ENCODE results near the gene RAB42. TPM values are rescaled to one million over a fixed set of nuclear protein-coding genes. Genes with fewer than 3 reads are reported as not detected.

Gene RAB42, protein sequence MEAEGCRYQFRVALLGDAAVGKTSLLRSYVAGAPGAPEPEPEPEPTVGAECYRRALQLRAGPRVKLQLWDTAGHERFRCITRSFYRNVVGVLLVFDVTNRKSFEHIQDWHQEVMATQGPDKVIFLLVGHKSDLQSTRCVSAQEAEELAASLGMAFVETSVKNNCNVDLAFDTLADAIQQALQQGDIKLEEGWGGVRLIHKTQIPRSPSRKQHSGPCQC
- total RNA-seq, result 5.5 and 5.8 TPM in 2 replicates

DNA sequence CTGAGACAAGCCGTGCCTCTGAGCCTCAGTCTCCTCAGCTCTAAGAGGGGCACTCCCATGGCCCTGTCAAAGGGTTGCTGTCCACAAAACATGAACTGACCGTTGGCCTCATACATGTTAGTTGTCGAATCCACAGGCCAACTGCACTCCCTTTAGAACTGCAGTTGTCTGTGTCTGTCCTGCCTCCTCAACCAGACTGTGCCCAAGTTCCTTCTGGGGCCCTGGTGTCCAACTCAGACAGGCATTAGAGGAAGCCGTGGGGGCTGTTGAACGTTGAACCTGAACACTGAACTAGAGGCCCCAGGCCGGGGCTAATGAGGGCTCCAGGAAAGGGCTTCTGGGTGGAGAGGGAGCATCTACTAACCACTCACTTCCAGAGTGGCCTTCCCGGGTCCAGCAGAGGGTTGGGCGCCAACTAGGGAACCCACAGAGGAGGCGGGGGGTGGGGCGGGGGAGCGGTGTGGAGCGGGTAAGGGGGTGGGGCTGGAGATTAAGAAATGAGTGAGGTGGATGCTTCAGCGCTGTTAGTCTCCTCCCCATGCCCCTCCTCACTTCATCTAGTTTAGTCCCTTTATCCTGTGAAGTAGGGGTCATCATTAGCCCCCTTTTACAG is at the start of gene RAB42:
TSS of gene RAB42 (plus strand) at position 558 of the 613 bp plus-strand sequence. CDS start 247 bp downstream, outside the sequence.

DNA sequence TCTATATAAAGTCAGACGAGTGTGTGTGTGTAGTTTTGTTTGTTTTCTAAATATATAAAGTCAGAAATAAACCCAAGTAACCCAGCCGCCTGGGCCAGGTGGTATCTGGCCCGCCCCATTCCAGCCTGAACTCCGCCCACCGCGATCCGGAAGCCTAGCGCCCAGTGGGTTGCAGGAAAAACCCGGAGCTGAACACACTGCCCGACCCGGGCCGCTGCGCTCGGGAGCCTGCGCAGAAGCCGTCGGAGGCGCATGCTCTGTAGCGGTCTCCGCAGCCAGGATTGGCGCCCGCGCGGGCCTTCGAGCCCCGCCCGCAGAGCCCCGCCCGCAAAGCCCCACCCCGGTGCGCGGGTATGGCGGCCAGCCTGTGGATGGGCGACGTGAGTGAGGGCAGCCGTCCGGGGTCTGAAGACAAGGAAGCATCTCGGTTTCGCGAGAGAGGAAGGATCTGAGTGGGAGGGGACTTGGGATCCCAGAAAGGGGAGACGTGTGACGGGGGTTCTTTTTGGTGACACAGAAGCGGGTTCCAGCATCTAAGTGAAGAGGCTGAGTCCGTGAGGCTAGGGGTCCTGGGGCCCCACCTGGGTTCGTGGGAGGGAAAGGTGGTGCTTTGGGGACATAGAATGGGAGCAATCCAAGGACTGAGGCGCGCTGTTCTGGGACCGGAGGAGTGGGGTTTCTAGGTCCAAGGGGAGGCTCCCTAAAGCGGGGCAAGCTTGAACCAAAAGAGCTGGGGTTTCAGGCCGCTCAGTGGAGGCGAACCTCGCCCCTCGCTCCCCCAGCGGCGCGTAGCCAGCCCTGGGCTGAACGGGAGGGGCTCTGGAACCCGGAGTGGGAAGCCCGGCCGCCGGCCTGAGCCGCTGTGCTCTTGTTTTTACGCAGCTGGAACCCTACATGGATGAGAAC is 39.1 kb upstream of the RAB42 start, which contains the start of gene TRNAU1AP:
TSS of gene TRNAU1AP (plus strand) at position 328 of the 906 bp plus-strand sequence. CDS start at position 354, 26 bp downstream.

DNA sequence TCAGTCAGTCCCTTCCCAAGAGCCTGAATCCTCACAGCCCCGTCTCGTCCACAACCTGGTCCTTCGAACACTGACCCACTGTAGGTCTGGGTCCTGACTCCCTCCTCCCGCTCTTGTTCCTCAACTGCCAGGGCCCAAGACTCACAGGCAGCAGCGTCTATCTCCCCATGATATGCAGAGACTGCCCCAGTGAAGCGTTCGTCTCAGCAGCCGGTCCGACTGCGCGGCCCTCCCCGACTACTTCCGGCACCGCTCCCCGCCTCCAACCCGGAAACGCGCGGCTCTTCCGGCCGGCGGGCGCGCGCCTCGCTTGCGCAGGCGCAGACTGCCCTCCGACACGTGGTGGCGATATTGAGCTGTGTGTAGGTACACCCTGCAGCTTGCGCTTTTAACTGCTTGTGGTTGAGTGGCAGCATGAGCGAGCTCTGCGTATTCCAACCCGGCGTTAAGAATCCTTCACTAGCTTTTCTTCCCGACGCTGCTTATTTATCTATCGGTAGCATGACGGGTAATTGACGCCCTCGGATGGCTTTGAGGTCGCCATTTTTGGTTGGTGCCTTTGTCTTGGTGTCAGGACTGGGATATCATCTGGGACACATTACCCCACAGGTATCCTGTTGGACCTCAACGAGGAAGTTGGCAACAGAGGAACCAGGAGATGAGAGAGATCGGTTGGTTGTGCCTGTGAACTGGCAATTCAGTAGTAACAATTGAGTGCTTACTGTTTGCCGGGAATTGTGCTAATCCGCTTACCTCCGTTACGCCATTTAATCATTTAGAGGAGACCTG is 51.0 kb downstream of the RAB42 start, which contains the start of gene TAF12:
TSS of gene TAF12 (minus strand) at position 221 of the 789 bp plus-strand sequence. CDS start 20,986 bp downstream, outside the sequence.

Other genes with a start within 250 kb of the RAB42 start
- gene PHACTR4, start 222.5 kb upstream of the RAB42 start, total RNA-seq, result 9.1 and 14.5 TPM in 2 replicates
- 38.3 and 60.4 TPM in 2 replicates for gene RCC1, start 86.2 kb upstream of the RAB42 start, total RNA-seq
- gene TRNAU1AP, start 39.2 kb upstream of the RAB42 start, total RNA-seq, result 16.5 and 24.8 TPM in 2 replicates
- 22.2 and 29.4 TPM in 2 replicates for gene TAF12, start 50.8 kb downstream of the RAB42 start, total RNA-seq
- not detected in 2 replicates for gene RNU11, start 56.3 kb downstream of the RAB42 start, total RNA-seq
- 7.1 and 8.8 TPM in 2 replicates for gene GMEB1, start 76.5 kb downstream of the RAB42 start, total RNA-seq
- gene YTHDF2, start 144.7 kb downstream of the RAB42 start, total RNA-seq, result 49.3 and 84.6 TPM in 2 replicates
- gene OPRD1, start 219.9 kb downstream of the RAB42 start, total RNA-seq, result 0.16 TPM in 1 of 2 replicates, not detected in the other

All from epithelial cell of alveolus of lung (primary cell).